Embryonic facial prominence (tissue), 1 donor: ENCODE measurements around the gene G3BP2.
"Not testable (repeated sequence)": the region's sequence is repeated elsewhere in the genome, so short reads cannot be mapped to it uniquely, and the experiment has no call there.

Experiments used
- DNase-seq: peaks from one replicate; pipeline ENCODE4 v3.0.0-alpha.2; 2016; ENCODE audit errors: extremely low spot score

Gene G3BP2

GRCh38 chr4:75673027-75673958, at the start of gene G3BP2:
G3BP2 (minus strand) TSS chr4:75673411; CDS start chr4:75662025, 11,386 bp downstream.
- DNase-seq, result peak; percentile 93

- no peak for DNase-seq
These were observed 49.2 kb upstream of the G3BP2 start for GRCh38 chr4:75722417-75722816.

GRCh38 chr4:75718529-75718928, 45.3 kb upstream of the G3BP2 start:
- no peak for DNase-seq

- no peak for DNase-seq
These were observed 44.2 kb upstream of the G3BP2 start for GRCh38 chr4:75717408-75717807.

GRCh38 chr4:75716054-75716453, 42.8 kb upstream of the G3BP2 start:
- not testable (repeated sequence) for DNase-seq

- DNase-seq, result peak; percentile 29
These were observed 42.0 kb upstream of the G3BP2 start for GRCh38 chr4:75715105-75715799.

- DNase-seq, result no peak
These were observed 41.5 kb upstream of the G3BP2 start for GRCh38 chr4:75714704-75715103.

- no peak for DNase-seq
These were observed 40.8 kb upstream of the G3BP2 start for GRCh38 chr4:75714011-75714410.

- no peak for DNase-seq
These were observed 37.0 kb upstream of the G3BP2 start for GRCh38 chr4:75710246-75710645.

GRCh38 chr4:75708218-75708691, 35.0 kb upstream of the G3BP2 start:
- DNase-seq, result no peak

GRCh38 chr4:75705198-75705977, 32.2 kb upstream of the G3BP2 start:
- no peak for DNase-seq

GRCh38 chr4:75702919-75703411, 29.8 kb upstream of the G3BP2 start:
- DNase-seq, result no peak

GRCh38 chr4:75699299-75699698, 26.1 kb upstream of the G3BP2 start:
- DNase-seq, result no peak

- DNase-seq, result no peak
These were observed 25.7 kb upstream of the G3BP2 start for GRCh38 chr4:75698963-75699228.

GRCh38 chr4:75698162-75698962, 25.2 kb upstream of the G3BP2 start:
- DNase-seq, result no peak

GRCh38 chr4:75696581-75696980, 23.4 kb upstream of the G3BP2 start:
- DNase-seq, result no peak

- DNase-seq, result no peak
These were observed 22.9 kb upstream of the G3BP2 start for GRCh38 chr4:75696071-75696470.

GRCh38 chr4:75692066-75692465, 18.9 kb upstream of the G3BP2 start:
- not testable (repeated sequence) for DNase-seq

- not testable (repeated sequence) for DNase-seq
These were observed 13.9 kb upstream of the G3BP2 start for GRCh38 chr4:75687125-75687524.

- DNase-seq, result no peak
These were observed 13.1 kb upstream of the G3BP2 start for GRCh38 chr4:75686346-75686745.

- no peak for DNase-seq
These were observed 12.5 kb upstream of the G3BP2 start for GRCh38 chr4:75685546-75686189.
